ENCODE data around the gene IQCF5.
"Not testable (repeated sequence)": the region's sequence is repeated elsewhere in the genome, so short reads cannot be mapped to it uniquely, and the experiment has no call there.

IQCF5 gene

GRCh38 chr3:51869304-51869703 is 6.1 kb downstream of the IQCF5 start:
- DNase-seq (ENCODE audit: low read depth) = no peak

GRCh38 chr3:51868896-51869295 is 6.5 kb downstream of the IQCF5 start:
- not testable (repeated sequence) for DNase-seq (ENCODE audit: low read depth); H3K4me3 ChIP-seq (ENCODE audit: low read depth, low read length)

More at GRCh38 chr3:51869304-51869703, 6.1 kb downstream of the IQCF5 start:
- H3K4me3 ChIP-seq (ENCODE audit: low read depth, low read length) = no peak overlapping the region
- no peak for TF ChIP-seq CTCF (IDR thresholded peaks at IDR 0.05; ENCODE audit: insufficient read depth, low read depth, low read length, missing control alignments)

GRCh38 chr3:51862886-51863285 is 12.5 kb downstream of the IQCF5 start:
- TF ChIP-seq CTCF (IDR thresholded peaks at IDR 0.05; ENCODE audit: insufficient read depth, low read depth, low read length, missing control alignments) = no peak

GRCh38 chr3:51860703-51861665 is 14.4 kb downstream of the IQCF5 start, which contains the start of gene IQCF2:
Gene IQCF2 (plus strand): TSS chr3:51861615. CDS start chr3:51861667, 52 bp downstream.
- TF ChIP-seq CTCF (IDR thresholded peaks at IDR 0.05; ENCODE audit: insufficient read depth, low read depth, low read length, missing control alignments) = no peak
- DNase-seq (ENCODE audit: low read depth) = peak; percentile 74
- no peak within 1 kb of the TSS for H3K4me3 ChIP-seq (ENCODE audit: low read depth, low read length)

More at GRCh38 chr3:51862886-51863285, 12.5 kb downstream of the IQCF5 start:
- no peak overlapping the region for H3K4me3 ChIP-seq (ENCODE audit: low read depth, low read length)
- no peak for DNase-seq (ENCODE audit: low read depth)

- not testable (repeated sequence) for H3K4me3 ChIP-seq (ENCODE audit: low read depth, low read length); DNase-seq (ENCODE audit: low read depth)
Observed at GRCh38 chr3:51855411-51855810, 20.0 kb downstream of the IQCF5 start.

GRCh38 chr3:51845129-51845528 is 30.3 kb downstream of the IQCF5 start:
- no peak for TF ChIP-seq CTCF (IDR thresholded peaks at IDR 0.05; ENCODE audit: insufficient read depth, low read depth, low read length, missing control alignments)
- DNase-seq (ENCODE audit: low read depth) = no peak
- H3K4me3 ChIP-seq (ENCODE audit: low read depth, low read length) = no peak overlapping the region

GRCh38 chr3:51836606-51837005 is 38.8 kb downstream of the IQCF5 start:
- TF ChIP-seq CTCF (IDR thresholded peaks at IDR 0.05; ENCODE audit: insufficient read depth, low read depth, low read length, missing control alignments) = no peak
- H3K4me3 ChIP-seq (ENCODE audit: low read depth, low read length) = no peak overlapping the region
- no peak for DNase-seq (ENCODE audit: low read depth)

Measured in GM12865 (cell line).